A549 (cell line): Measurements from ENCODE around the gene PRDX2. TPM values are rescaled to one million over a fixed set of nuclear protein-coding genes. Genes with fewer than 3 reads are reported as not detected.

ENCODE experiments used
- ATAC-seq, 2 experiments: fragments of 200-7000 bp in 1 of 2; fragments of >200 bp in 1 of 2; cut with Nextera tagmentation in 1 of 2; cut with Tn5 transposase in 1 of 2; 3 replicates each; pipeline versions ENCODE4 v1.8.0 to v1.9.1; 2018 to 2020; ENCODE audit warnings: mild to moderate bottlenecking in 1 of 2, moderate library complexity in 1 of 2
- CTCF ChIA-PET: fragments of 300-600 bp; sonication (Branson Sonifier 250); formaldehyde crosslinking; extraction: SDS; loops from one replicate; lab custom pipeline; 2021; ENCODE audit warnings: antibody characterized with exemption, inconsistent platforms; lab: Yijun Ruan, JAX
- POLR2A ChIA-PET: fragments of 350-600 bp; formaldehyde crosslinking; extraction: SDS; loops from one replicate; lab custom pipeline; 2021; ENCODE audit warnings: antibody characterized with exemption, inconsistent platforms; lab: Yijun Ruan, JAX
- DNase-seq, 2 experiments: peaks; one replicate each; pipeline versions ENCODE4 v3.0.0 to v3.0.0-alpha.2; 2011 to 2016; ENCODE audit warnings: low read depth in 1 of 2, low spot score in 1 of 2
- FAIRE-seq: peaks from 2 replicates; lab custom pipeline; 2011; peaks lifted over from hg19 to GRCh38; lab: Jason Lieb, UNC
- H3K27ac ChIP-seq, 2 experiments: fragments of >200 bp; sonication (Bioruptor Twin); formaldehyde crosslinking; 3 replicates each; pipeline ENCODE4 v1.5.1; 2016 to 2017
- H3K4me1 ChIP-seq: fragments of >200 bp; sonication (Bioruptor Twin); formaldehyde crosslinking; 3 replicates; pipeline ENCODE4 v1.6.1; 2016
- H3K4me2 ChIP-seq: fragments of >200 bp; sonication (Bioruptor Twin); formaldehyde crosslinking; 3 replicates; pipeline ENCODE4 v1.6.1; 2016
- H3K4me3 ChIP-seq: fragments of >200 bp; sonication (Bioruptor Twin); formaldehyde crosslinking; 3 replicates; pipeline ENCODE4 v1.5.1; 2016
- H3K9me3 ChIP-seq: fragments of >200 bp; sonication (Bioruptor Twin); formaldehyde crosslinking; 3 replicates; pipeline ENCODE4 v1.6.1; 2016
- CBX2 ChIP-seq: fragments of 200-600 bp; sonication (generic); IDR thresholded peaks from 2 replicates; pipeline ENCODE4 v1.6.1; 2016; ENCODE audit warnings: low read depth, mild to moderate bottlenecking, borderline replicate concordance
- CBX8 ChIP-seq: fragments of 200-600 bp; sonication (generic); IDR thresholded peaks from 2 replicates; pipeline ENCODE4 v1.6.1; 2016
- EP300 ChIP-seq, 2 experiments: fragments of >200 bp; sonication (Bioruptor Twin); formaldehyde crosslinking; IDR thresholded peaks; 2 replicates in 1 of 2; 3 replicates in 1 of 2; pipeline ENCODE4 v1.6.1; 2016 to 2017
- FOSL2 ChIP-seq, 2 experiments: fragments of 450-650 bp in 1 of 2; fragments of >200 bp in 1 of 2; sonication (Bioruptor Twin) in 1 of 2; formaldehyde crosslinking; IDR thresholded peaks; 2 replicates each; pipeline versions ENCODE4 v1.5.0 to v1.6.1; 2016 to 2020; ENCODE audit warnings: mild to moderate bottlenecking in 1 of 2, moderate library complexity in 1 of 2
- FOXS1 ChIP-seq: fragments of 250-450 bp; sonication (Bioruptor Pico); IDR thresholded peaks from 2 replicates; pipeline ENCODE4 v1.5.0; 2020; ENCODE audit warnings: mild to moderate bottlenecking, moderate library complexity
- GATA3 ChIP-seq: IDR thresholded peaks from 2 replicates; pipeline ENCODE4 v1.6.1; 2012; ENCODE audit warnings: borderline replicate concordance
- HOXB13 ChIP-seq: fragments of 250-450 bp; sonication (Bioruptor Pico); IDR thresholded peaks from 2 replicates; pipeline ENCODE4 v1.5.0; 2020; ENCODE audit warnings: low read depth, mild to moderate bottlenecking, moderate library complexity
- HOXB5 ChIP-seq: fragments of 250-450 bp; sonication (Bioruptor Pico); IDR thresholded peaks from 2 replicates; pipeline ENCODE4 v1.5.0; 2020; ENCODE audit warnings: mild to moderate bottlenecking, moderate library complexity
- JUN ChIP-seq, 2 experiments: fragments of >200 bp; sonication (Bioruptor Twin); formaldehyde crosslinking; IDR thresholded peaks; 2 replicates in 1 of 2; 3 replicates in 1 of 2; pipeline ENCODE4 v1.6.1; 2016 to 2017
- JUNB ChIP-seq: fragments of >200 bp; sonication (Bioruptor Twin); formaldehyde crosslinking; IDR thresholded peaks from 2 replicates; pipeline ENCODE4 v1.6.1; 2016
- MYC ChIP-seq: IDR thresholded peaks from 2 replicates; pipeline ENCODE4 v1.6.1; 2012; ENCODE audit warnings: mild to moderate bottlenecking, inconsistent platforms, low read length, improper control_type of control experiment, borderline replicate concordance
- NFE2L2 ChIP-seq: fragments of 150-350 bp; conservative IDR thresholded peaks from 2 replicates; pipeline ENCODE4 v1.6.1; 2014; ENCODE audit warnings: low read length
- PHF8 ChIP-seq: fragments of 200-600 bp; sonication (generic); IDR thresholded peaks from 2 replicates; pipeline ENCODE4 v1.6.1; 2016; ENCODE audit warnings: low read depth, mild to moderate bottlenecking, antibody characterized with exemption, moderate library complexity, borderline replicate concordance
- RAD21 ChIP-seq, 2 experiments: fragments of >200 bp in 1 of 2; sonication (Bioruptor Twin) in 1 of 2; formaldehyde crosslinking in 1 of 2; IDR thresholded peaks in 1 of 2; conservative IDR thresholded peaks in 1 of 2; 2 replicates in 1 of 2; 3 replicates in 1 of 2; pipeline ENCODE4 v1.6.1; 2012 to 2018; ENCODE audit warnings: inconsistent platforms in 1 of 2
- RFX5 ChIP-seq: fragments of 450-650 bp; IDR thresholded peaks from 2 replicates; pipeline ENCODE4 v1.7.1; 2014; ENCODE audit warnings: antibody characterized with exemption, mild to moderate bottlenecking, moderate library complexity
- SMC3 ChIP-seq: fragments of >200 bp; sonication (Bioruptor Twin); formaldehyde crosslinking; IDR thresholded peaks from 3 replicates; pipeline ENCODE4 v1.6.1; 2018; ENCODE audit warnings: inconsistent platforms
- TFCP2L1 ChIP-seq: fragments of 250-450 bp; sonication (Bioruptor Pico); IDR thresholded peaks from 2 replicates; pipeline ENCODE4 v1.5.0; 2021; ENCODE audit warnings: mild to moderate bottlenecking
- ZSCAN20 ChIP-seq: fragments of 250-450 bp; sonication (Bioruptor Pico); IDR thresholded peaks from 2 replicates; pipeline ENCODE4 v1.8.0; 2022; ENCODE audit warnings: mild to moderate bottlenecking, moderate library complexity
- WGBS: methylation state at CpG from one replicate; pipeline ENCODE4 v1.1.6; 2017; ENCODE audit errors: missing lambda C conversion rate; 5-methylcytosine and 5-hydroxymethylcytosine counted together
- polyA plus RNA-seq, 4 experiments: library from polyadenylated mRNA; depleted of rRNA in 3 of 4; stranded (reverse); fragments of >200 nt; fragmentation: RNase III in 1 of 4; extraction: RNeasy Plus Mini Kit Qiagen cat#74134 plus additional on column Dnase treatment in 1 of 4; gene quantifications; 2 replicates in 3 of 4; 3 replicates in 1 of 4; pipeline ENCODE4 v1.2.3, GENCODE V29; 2011 to 2017
- TF ChIP-seq, protein P1 (sequence below): fragments of 250-450 bp; sonication (Bioruptor Pico); IDR thresholded peaks from 2 replicates; pipeline ENCODE4 v1.5.0; 2021; ENCODE audit warnings: mild to moderate bottlenecking, moderate library complexity, borderline replicate concordance
- TF ChIP-seq, protein P2 (sequence below): IDR thresholded peaks from 2 replicates; pipeline ENCODE4 v1.6.1; 2012; ENCODE audit warnings: low read depth, borderline replicate concordance
- TF ChIP-seq, protein P3 (sequence below): fragments of >200 bp; sonication (Bioruptor Twin); formaldehyde crosslinking; IDR thresholded peaks from 3 replicates; pipeline ENCODE4 v1.6.1; 2016
- TF ChIP-seq, protein P4 (sequence below): IDR thresholded peaks from 2 replicates; pipeline ENCODE4 v1.6.1; 2012
- TF ChIP-seq, protein P5 (sequence below): IDR thresholded peaks from 2 replicates; pipeline ENCODE4 v1.6.1; 2012

PRDX2 gene
- polyA plus RNA-seq, 2 of the 4 experiments (the other 2 are of a cell fraction): 0.57 to 0.84 TPM

DNA sequence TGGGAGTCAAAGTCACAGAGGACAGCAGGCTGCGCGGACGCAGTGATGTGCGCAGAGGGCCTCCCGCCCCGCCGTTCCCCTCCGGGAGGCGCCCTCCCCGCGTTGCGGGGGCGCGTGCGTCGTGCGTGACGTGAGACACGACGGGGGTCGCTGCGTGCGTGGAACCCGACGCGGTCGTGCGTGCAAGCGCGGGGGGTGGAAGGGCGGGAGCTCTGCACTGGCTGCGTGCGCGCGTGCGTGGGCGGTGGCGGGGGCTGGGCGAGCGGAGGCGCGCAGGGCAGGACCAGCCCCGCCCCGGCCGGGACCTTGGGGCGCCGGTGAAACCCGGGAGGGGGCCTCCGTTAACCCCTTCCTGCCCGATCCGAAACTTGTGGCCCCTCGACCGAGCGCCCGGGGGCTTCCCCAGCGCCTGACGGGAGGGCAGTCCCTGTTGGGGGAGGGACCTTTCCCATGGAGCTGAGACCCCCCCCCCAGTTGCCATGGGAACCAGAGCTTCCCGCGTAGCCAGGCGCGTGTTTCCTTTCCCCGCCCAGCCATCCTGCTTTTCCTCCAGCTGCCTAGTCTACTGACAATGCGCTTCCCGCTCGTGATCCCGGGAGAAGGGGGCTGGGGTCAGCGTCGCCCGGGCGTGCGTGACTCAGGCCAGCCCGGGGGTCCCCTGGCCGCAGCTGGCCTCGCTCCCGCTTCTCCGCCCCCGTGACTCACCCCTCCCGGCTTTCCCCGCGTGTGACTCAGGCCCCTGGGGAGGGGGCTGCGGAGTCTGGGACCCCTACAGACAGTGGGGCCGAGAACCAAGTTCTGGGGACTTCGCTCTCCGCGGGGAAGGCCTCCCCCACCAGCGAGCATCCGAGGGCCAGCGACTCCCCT lies 18.9 kb downstream of the PRDX2 start:
- TF ChIP-seq, protein P1, sequence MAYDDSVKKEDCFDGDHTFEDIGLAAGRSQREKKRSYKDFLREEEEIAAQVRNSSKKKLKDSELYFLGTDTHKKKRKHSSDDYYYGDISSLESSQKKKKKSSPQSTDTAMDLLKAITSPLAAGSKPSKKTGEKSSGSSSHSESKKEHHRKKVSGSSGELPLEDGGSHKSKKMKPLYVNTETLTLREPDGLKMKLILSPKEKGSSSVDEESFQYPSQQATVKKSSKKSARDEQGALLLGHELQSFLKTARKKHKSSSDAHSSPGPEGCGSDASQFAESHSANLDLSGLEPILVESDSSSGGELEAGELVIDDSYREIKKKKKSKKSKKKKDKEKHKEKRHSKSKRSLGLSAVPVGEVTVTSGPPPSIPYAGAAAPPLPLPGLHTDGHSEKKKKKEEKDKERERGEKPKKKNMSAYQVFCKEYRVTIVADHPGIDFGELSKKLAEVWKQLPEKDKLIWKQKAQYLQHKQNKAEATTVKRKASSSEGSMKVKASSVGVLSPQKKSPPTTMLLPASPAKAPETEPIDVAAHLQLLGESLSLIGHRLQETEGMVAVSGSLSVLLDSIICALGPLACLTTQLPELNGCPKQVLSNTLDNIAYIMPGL: no peak
- TF ChIP-seq, protein P2, sequence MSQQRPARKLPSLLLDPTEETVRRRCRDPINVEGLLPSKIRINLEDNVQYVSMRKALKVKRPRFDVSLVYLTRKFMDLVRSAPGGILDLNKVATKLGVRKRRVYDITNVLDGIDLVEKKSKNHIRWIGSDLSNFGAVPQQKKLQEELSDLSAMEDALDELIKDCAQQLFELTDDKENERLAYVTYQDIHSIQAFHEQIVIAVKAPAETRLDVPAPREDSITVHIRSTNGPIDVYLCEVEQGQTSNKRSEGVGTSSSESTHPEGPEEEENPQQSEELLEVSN: peak; percentile 75; the same call in 1 of the 2 replicates
- TF ChIP-seq HOXB13 (CRISPR knock-in tag) (0 out of 2 replicates have a peak, but pooled peaks have one; percentile 22), CBX2 (no peak), JUNB (peak; percentile 47; the same call in 1 of the 2 replicates), PHF8 (no peak), FOSL2 (IDR thresholded peaks at IDR 0.05) (peak; percentile 60), FOSL2 (CRISPR knock-in tag; IDR thresholded peaks at IDR 0.05) (peak; percentile 95), CBX8 (no peak), EP300 (IDR thresholded peaks at IDR 0.05) (peak in 1 of 2 experiments; percentile 45; a peak in 2 of 5 replicates), ZSCAN20 (no peak), GATA3 (peak; percentile 50), HOXB5 (0 out of 2 replicates have a peak, but pooled peaks have one; percentile 60), TFCP2L1 (CRISPR knock-in tag) (no peak), FOXS1 (CRISPR knock-in tag) (0 out of 2 replicates have a peak, but pooled peaks have one; percentile 19), RAD21 (conservative IDR thresholded peaks at IDR 0.05 in 1 of 2, IDR thresholded peaks at IDR 0.05 in 1 of 2) (no peak), SMC3 (no peak), NFE2L2 (no peak), MYC (0 out of 2 replicates have a peak, but pooled peaks have one; percentile 51), JUN (IDR thresholded peaks at IDR 0.05) (peak; percentile 22 to 61; a peak in 2 of 5 replicates), RFX5 (peak; percentile 66; the same call in 1 of the 2 replicates)
- TF ChIP-seq, protein P3, sequence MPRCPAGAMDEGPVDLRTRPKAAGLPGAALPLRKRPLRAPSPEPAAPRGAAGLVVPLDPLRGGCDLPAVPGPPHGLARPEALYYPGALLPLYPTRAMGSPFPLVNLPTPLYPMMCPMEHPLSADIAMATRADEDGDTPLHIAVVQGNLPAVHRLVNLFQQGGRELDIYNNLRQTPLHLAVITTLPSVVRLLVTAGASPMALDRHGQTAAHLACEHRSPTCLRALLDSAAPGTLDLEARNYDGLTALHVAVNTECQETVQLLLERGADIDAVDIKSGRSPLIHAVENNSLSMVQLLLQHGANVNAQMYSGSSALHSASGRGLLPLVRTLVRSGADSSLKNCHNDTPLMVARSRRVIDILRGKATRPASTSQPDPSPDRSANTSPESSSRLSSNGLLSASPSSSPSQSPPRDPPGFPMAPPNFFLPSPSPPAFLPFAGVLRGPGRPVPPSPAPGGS: no peak
- TF ChIP-seq, protein P4, sequence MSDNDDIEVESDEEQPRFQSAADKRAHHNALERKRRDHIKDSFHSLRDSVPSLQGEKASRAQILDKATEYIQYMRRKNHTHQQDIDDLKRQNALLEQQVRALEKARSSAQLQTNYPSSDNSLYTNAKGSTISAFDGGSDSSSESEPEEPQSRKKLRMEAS: peak; percentile 50
- TF ChIP-seq, protein P5, sequence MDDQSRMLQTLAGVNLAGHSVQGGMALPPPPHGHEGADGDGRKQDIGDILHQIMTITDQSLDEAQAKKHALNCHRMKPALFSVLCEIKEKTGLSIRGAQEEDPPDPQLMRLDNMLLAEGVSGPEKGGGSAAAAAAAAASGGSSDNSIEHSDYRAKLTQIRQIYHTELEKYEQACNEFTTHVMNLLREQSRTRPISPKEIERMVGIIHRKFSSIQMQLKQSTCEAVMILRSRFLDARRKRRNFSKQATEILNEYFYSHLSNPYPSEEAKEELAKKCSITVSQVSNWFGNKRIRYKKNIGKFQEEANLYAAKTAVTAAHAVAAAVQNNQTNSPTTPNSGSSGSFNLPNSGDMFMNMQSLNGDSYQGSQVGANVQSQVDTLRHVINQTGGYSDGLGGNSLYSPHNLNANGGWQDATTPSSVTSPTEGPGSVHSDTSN: no peak
- H3K4me3 ChIP-seq: peak overlapping the region; percentile 44
- ATAC-seq (peak; percentile 21 to 23; a peak in 4 of 6 replicates), DNase-seq (peak in 1 of 2 experiments; percentile 81), FAIRE-seq (no peak)
- no peaks in the 10 kb centered on the region for H3K9me3 ChIP-seq
- H3K4me2 ChIP-seq: peak overlapping the region; percentile 99
- peak overlapping the region; percentile 96 to 99 for H3K27ac ChIP-seq
- ChIA-PET POLR2A (interaction anchor here (0.7 to 2.0 kb wide), 2 partner anchors 10 to 102 kb away, joined by 3 to 27 read pairs; partner anchors contain the start of gene JUNB), CTCF (interaction anchor here (1.0 to 29.7 kb wide), 4 partner anchors 9 to 34 kb away, joined by 3 to 725 read pairs (median 14); partner anchors contain the start of genes BEST2, GET3, JUNB and RNASEH2A)
- peaks cover 72% of the 10 kb centered on the region for H3K4me1 ChIP-seq
- 4% methylated on average over 10 of the region's 88 CpGs for WGBS
